ENCODE data around the gene CASKIN1.
"Not testable (repeated sequence)": the region's sequence is repeated elsewhere in the genome, so short reads cannot be mapped to it uniquely, and the experiment has no call there.

CASKIN1 gene, protein sequence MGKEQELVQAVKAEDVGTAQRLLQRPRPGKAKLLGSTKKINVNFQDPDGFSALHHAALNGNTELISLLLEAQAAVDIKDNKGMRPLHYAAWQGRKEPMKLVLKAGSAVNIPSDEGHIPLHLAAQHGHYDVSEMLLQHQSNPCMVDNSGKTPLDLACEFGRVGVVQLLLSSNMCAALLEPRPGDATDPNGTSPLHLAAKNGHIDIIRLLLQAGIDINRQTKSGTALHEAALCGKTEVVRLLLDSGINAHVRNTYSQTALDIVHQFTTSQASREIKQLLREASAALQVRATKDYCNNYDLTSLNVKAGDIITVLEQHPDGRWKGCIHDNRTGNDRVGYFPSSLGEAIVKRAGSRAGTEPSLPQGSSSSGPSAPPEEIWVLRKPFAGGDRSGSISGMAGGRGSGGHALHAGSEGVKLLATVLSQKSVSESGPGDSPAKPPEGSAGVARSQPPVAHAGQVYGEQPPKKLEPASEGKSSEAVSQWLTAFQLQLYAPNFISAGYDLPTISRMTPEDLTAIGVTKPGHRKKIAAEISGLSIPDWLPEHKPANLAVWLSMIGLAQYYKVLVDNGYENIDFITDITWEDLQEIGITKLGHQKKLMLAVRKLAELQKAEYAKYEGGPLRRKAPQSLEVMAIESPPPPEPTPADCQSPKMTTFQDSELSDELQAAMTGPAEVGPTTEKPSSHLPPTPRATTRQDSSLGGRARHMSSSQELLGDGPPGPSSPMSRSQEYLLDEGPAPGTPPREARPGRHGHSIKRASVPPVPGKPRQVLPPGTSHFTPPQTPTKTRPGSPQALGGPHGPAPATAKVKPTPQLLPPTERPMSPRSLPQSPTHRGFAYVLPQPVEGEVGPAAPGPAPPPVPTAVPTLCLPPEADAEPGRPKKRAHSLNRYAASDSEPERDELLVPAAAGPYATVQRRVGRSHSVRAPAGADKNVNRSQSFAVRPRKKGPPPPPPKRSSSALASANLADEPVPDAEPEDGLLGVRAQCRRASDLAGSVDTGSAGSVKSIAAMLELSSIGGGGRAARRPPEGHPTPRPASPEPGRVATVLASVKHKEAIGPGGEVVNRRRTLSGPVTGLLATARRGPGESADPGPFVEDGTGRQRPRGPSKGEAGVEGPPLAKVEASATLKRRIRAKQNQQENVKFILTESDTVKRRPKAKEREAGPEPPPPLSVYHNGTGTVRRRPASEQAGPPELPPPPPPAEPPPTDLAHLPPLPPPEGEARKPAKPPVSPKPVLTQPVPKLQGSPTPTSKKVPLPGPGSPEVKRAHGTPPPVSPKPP (N-terminal part only)

DNA sequence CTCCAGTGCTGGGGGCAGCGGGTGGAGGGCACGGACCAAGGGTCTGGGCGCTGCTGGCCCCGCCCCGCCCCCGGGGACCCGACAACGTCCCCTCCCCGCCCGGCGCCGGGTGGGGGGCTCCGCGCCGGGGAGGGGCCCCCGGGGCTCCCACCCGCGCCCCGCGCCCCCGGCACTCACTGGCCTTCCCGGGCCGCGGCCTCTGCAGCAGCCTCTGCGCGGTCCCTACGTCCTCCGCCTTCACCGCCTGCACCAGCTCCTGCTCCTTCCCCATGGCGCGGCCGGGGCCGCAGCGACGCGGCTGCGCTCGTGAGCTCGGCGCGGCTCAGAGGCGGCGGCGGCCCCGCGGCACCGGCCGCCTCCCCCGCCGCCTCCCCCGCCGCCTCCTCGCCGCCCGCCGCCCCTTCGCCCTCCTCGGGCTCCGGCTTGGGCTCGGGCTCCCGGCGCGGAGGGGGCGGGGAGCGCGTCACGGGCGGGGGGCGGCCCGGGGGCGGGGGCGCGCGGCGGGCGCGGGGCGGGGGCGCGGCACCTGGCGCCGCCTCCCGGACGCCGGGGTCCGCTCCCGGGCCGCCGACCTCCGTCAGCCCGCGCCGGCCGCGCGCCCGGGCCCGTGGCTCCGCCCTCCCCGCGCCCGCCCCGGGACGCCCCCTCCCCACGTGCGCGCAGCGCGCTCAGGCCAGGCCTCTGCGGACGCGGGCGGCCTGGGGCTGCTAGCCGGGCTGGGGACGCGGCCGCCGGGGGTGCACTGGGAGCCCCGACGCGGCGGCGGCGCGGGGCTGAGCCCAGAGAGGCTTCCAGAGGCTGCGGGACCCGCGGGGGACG lies at the start of gene CASKIN1:
Gene CASKIN1, minus strand, starts transcription at position 444 of the 819 bp plus-strand sequence. Its CDS starts 173 bp downstream, at position 271.
- DNase-seq = no peak

DNA sequence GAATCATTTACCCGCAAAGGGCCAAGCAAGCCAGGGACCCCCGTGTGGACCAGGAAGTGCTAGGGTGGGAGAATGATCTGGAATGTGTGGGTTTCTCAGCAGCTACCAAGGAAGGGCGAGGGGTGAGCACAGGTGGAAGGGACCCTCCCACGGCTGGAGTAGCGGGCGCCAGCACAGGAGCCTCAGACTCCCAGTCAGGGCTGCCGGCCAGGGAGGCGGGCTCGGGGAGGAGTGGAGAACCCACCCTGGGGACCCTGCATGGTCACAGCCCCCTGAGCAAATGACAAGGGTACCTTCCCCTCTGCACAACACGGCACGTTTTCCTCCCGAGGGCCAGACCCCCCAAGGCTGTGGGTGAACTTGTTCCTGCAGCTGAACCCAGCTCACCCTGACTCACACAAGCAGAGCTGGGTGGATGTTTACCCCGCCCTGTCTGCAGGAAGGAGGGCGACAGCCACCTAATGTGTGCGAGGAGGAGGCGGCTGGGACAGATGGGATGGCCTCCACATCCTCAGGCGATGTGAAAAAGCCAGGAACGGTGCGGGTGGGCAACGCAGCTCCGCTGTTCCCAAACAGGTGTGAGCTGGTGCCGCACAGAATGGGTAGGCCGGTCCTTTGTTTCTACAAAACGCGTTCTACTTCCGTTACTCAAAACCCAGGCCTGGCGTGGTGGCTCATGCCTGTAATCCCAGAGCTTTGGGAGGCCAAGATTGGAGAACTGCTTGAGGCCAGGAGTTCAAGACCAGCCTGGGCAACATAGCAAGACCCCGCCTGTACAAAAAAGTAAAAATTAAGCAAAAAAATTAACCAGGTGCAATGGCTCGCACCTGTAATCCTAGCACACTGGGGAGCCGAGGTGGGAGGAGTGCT lies 48.8 kb upstream of the CASKIN1 start:
- no peak for DNase-seq

DNA sequence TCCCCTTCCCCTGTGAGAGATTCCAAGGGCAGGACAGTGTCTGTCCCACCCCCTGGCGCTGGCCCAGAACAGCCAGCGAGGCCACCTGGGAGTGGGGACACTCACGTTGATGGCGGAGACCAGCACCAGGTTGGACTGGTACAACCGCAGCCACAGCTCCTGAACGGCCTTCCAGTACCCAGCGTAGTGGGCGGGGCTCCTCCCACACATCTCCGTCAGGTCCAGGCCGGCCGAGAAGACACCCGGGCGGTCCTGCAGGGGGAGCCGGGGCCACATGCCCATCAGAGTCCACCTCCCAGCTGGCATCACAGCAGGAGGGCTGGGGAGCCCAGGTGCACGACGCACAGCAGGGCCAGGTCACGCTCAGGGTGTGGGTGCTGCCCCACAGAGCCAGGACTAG lies 47.9 kb upstream of the CASKIN1 start:
- DNase-seq = no peak

DNA sequence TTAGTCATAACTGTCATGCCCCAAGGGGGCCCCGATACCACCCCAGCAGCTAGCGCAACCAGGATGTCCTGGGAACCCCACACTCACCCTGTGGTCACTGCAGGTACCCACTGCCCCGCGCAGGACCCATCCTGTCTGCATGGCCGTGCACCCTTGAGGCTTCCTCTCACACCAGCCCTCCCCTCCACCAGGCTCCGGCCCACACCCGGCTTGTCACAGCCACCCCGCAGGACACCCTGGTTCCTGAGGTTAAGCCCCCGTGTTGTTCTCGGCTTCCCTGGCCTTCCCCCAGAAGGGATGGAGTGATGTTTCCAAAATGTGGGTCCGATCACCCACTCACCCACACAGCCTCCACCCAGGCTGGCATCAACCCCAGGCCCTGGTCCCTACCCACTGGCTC lies 47.4 kb upstream of the CASKIN1 start:
- DNase-seq = no peak

GRCh38 chr16:2243031-2243528 lies 46.7 kb upstream of the CASKIN1 start:
- no peak for DNase-seq

DNA sequence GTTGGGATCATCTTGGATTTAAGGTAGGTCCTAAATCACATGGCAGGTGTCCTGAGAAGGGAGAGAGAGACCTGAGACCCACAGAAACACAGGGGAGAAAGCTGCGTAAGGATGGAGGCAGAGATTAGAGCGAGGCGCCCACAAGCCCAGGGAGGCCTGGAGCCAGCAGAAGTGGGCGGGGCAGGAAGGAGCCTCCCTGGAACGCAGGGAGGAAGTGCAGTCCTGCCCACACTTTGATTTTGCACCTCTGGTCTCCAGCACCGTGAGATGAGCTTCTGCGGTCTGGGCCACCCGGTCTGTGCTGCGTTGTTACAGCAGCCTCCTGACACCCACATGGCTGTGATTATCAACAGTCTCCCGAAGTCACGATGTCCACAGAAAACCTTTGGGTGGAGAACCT lies 46.2 kb upstream of the CASKIN1 start:
- no peak for DNase-seq

GRCh38 chr16:2240331-2240730 lies 43.9 kb upstream of the CASKIN1 start:
- not testable (repeated sequence) for DNase-seq

GRCh38 chr16:2238838-2239675 lies 42.7 kb upstream of the CASKIN1 start:
- no peak for DNase-seq

- no peak for DNase-seq
Measured at GRCh38 chr16:2238150-2238837, 41.9 kb upstream of the CASKIN1 start.

DNA sequence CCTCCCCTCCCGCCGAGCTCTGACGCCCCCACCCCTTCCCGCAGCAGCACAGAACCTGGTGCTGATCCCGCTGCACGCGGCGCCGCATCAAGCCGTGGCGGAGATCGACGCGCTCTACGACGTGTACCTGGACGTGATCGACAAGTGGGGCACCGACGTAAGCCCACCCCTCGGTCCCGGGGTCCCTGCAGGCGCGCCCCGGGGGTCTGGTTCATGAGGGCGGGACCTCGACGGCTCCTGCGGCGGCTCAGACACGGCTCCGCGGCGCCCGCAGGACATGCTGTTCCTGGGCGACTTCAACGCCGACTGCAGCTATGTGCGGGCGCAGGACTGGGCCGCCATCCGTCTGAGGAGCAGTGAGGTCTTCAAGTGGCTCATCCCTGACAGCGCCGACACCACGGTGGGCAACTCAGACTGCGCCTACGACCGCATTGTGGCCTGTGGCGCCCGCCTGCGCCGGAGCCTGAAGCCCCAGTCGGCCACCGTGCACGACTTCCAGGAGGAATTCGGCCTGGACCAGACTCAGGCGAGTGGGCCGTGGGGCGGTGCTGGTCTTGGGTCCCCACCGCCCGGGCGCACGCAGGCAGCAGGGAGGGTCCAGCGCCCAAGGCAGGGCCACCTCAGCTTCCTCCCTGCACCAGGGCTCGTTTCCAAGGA lies 41.2 kb upstream of the CASKIN1 start:
- no peak for DNase-seq

GRCh38 chr16:2237102-2237482 lies 40.7 kb upstream of the CASKIN1 start:
- DNase-seq = no peak

DNA sequence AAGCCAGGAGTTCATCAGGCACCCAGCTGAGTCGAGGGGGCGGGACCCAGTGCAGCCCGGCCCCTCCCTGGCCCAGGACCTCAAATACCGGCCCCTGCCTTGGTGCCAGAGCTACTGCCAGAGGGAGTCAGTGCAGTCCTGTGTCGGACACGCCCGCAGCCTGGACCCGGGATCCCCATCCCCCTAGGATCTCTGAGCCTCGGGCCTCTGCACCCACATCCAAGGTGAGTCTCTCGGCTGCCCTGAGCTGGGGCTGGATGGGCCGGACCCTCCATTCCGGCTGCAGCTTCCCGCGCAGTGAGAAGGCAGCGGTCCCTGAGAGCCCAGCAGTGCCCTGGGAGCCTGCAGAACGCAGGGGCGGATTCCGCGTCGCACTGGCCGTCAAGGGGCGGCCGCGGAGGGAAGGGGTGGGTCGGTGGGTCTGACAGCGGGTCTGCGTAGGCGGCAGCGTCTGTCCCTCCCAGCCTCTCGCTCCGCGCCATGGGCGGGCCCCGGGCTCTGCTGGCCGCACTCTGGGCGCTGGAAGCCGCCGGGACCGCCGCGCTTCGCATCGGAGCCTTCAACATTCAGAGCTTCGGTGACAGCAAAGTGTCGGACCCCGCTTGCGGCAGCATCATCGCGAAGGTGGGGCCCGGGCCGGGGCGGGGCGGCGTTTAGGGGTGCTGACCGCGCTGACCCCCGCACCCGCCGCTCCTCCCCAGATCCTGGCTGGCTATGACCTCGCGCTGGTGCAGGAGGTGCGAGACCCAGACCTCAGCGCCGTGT lies 40.1 kb upstream of the CASKIN1 start, which contains the start of gene DNASE1L2:
Gene DNASE1L2, plus strand, starts transcription at position 108 of the 765 bp plus-strand sequence. Its CDS starts 373 bp downstream, at position 481.
- no peak for DNase-seq

- no peak for DNase-seq
Measured at GRCh38 chr16:2235695-2236336, 39.4 kb upstream of the CASKIN1 start.

DNA sequence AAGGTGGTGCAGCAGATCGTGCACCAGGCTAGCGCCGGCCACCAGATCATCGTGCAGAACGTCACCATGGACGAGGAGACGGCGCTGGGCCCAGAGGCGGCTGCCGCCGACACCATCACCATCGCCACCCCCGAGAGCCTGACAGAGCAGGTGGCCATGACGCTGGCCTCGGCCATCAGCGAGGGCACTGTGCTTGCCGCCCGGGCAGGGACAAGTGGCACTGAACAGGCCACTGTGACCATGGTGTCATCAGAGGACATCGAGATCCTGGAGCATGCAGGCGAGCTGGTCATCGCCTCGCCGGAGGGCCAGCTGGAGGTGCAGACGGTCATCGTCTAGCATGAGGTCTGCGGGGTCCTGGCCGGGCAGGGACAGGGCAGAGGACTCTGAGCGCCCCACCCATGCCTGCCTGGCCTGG lies 38.8 kb upstream of the CASKIN1 start:
- DNase-seq = no peak

GRCh38 chr16:2234813-2235170 lies 38.4 kb upstream of the CASKIN1 start:
- DNase-seq = no peak

- no peak for DNase-seq
Measured at GRCh38 chr16:2233872-2234812, 37.7 kb upstream of the CASKIN1 start.
